GM12878 (cell line): ENCODE measurements around the gene ATF7. TPM values are rescaled to one million over a fixed set of nuclear protein-coding genes. Genes with fewer than 3 reads are reported as not detected.

Experiments used
- ATAC-seq: fragments of 200-7000 bp; cut with Tn5 transposase; 3 replicates; pipeline ENCODE4 v1.9.1; 2020; ENCODE audit warnings: mild to moderate bottlenecking, moderate library complexity
- BruUV-seq: library from RNA; stranded (reverse); fragments of 400-500 nt; replicated peaks from 2 replicates; lab custom pipeline; 2021; lab: Mats Ljungman, UMichigan
- CTCF ChIA-PET: fragments of 300-600 bp; sonication (Branson Sonifier 250); formaldehyde crosslinking; extraction: SDS; loops from one replicate; lab custom pipeline; 2021; ENCODE audit warnings: inconsistent platforms; lab: Yijun Ruan, JAX
- POLR2A ChIA-PET: fragments of 350-600 bp; formaldehyde crosslinking; extraction: SDS; loops from one replicate; lab custom pipeline; 2021; ENCODE audit warnings: inconsistent platforms; lab: Charles Lee
- RAD21 ChIA-PET: fragments of 300-600 bp; sonication (Branson Sonifier 250); formaldehyde crosslinking; loops from one replicate; lab custom pipeline; 2023; ENCODE audit warnings: antibody characterized with exemption; ENCODE audit not compliant: unreplicated experiment; lab: Charles Lee
- SMC1A ChIA-PET: fragments of 300-600 bp; sonication (Branson Sonifier 250); formaldehyde crosslinking; loops from one replicate; lab custom pipeline; 2023; ENCODE audit not compliant: unreplicated experiment, uncharacterized antibody; lab: Charles Lee
- DNase-seq: peaks from one replicate; pipeline ENCODE4 v3.0.0-alpha.2; 2011; ENCODE audit warnings: low read depth, low spot score
- FAIRE-seq: peaks from 3 replicates; lab custom pipeline; 2011; peaks lifted over from hg19 to GRCh38; lab: Jason Lieb, UNC
- H2AFZ ChIP-seq: 2 replicates; pipeline ENCODE4 v1.6.0; 2011; ENCODE audit warnings: low read depth, low read length, control low read depth; ENCODE audit not compliant: control insufficient read depth
- H3K27ac ChIP-seq: 2 replicates; pipeline ENCODE4 v1.5.1; 2011; ENCODE audit warnings: control low read depth; ENCODE audit not compliant: control insufficient read depth, insufficient read depth
- H3K27me3 ChIP-seq, 2 experiments: replicated peaks in 1 of 2; 2 replicates each; pipeline versions ENCODE4 v1.6.0 to v1.6.1; 2011; ENCODE audit warnings: low read length in 1 of 2; ENCODE audit not compliant: control insufficient read depth in 2 of 2, insufficient read depth in 2 of 2
- H3K36me3 ChIP-seq, 2 experiments: 2 replicates each; pipeline ENCODE4 v1.5.1; 2011; ENCODE audit warnings: low read length in 1 of 2; ENCODE audit not compliant: control insufficient read depth in 2 of 2, insufficient read depth in 2 of 2
- H3K4me1 ChIP-seq: 2 replicates; pipeline ENCODE4 v1.6.1; 2011; ENCODE audit warnings: mild to moderate bottlenecking, low read length, moderate library complexity, mixed read lengths; ENCODE audit not compliant: control insufficient read depth, insufficient read depth
- H3K4me2 ChIP-seq: 2 replicates; pipeline ENCODE4 v1.6.0; 2011; ENCODE audit warnings: control low read depth; ENCODE audit not compliant: control insufficient read depth, insufficient read depth
- H3K4me3 ChIP-seq: fragments of 200-600 bp; sonication (generic); 2 replicates; pipeline ENCODE4 v1.5.1; 2016
- H3K79me2 ChIP-seq: 2 replicates; pipeline ENCODE4 v1.6.0; 2011; ENCODE audit warnings: low read length; ENCODE audit not compliant: control insufficient read depth, insufficient read depth
- H3K9ac ChIP-seq: 2 replicates; pipeline ENCODE4 v1.8.0; 2011; ENCODE audit warnings: low read length, control low read depth, mixed read lengths; ENCODE audit not compliant: control insufficient read depth, insufficient read depth
- H3K9me3 ChIP-seq: replicated peaks from 3 replicates; pipeline ENCODE4 v1.5.1; 2011; ENCODE audit warnings: mild to moderate bottlenecking, low read length; ENCODE audit not compliant: control insufficient read depth, insufficient read depth
- H4K20me1 ChIP-seq: 2 replicates; pipeline ENCODE4 v1.6.0; 2011; ENCODE audit not compliant: control insufficient read depth, insufficient read depth
- CREM ChIP-seq: IDR thresholded peaks from 2 replicates; pipeline ENCODE4 v1.6.1; 2014; ENCODE audit warnings: antibody characterized with exemption, low read depth
- EED ChIP-seq: sonication (generic); IDR thresholded peaks from 2 replicates; pipeline ENCODE4 v1.6.1; 2016; ENCODE audit warnings: antibody characterized with exemption, low read depth
- FOXM1 ChIP-seq: IDR thresholded peaks from 2 replicates; pipeline ENCODE4 v1.6.1; 2012; ENCODE audit warnings: low read depth, mild to moderate bottlenecking, inconsistent platforms, low read length, moderate library complexity
- HCFC1 ChIP-seq: fragments of 150-350 bp; IDR thresholded peaks from 2 replicates; pipeline ENCODE4 v1.6.1; 2014; ENCODE audit warnings: low read length
- KAT2A ChIP-seq: conservative IDR thresholded peaks from 2 replicates; pipeline ENCODE4 v1.6.1; 2011; ENCODE audit warnings: low read depth, low read length; ENCODE audit not compliant: control insufficient read depth
- MTA2 ChIP-seq: fragments of 450-650 bp; IDR thresholded peaks from 2 replicates; pipeline ENCODE4 v1.6.1; 2016; ENCODE audit warnings: low read depth, mild to moderate bottlenecking, moderate library complexity
- RAD51 ChIP-seq: fragments of 450-650 bp; IDR thresholded peaks from 2 replicates; pipeline ENCODE4 v1.6.1; 2016; ENCODE audit warnings: moderate library complexity, mild to moderate bottlenecking, inconsistent platforms
- RBBP5 ChIP-seq: fragments of 200-600 bp; sonication (generic); conservative IDR thresholded peaks from 2 replicates; pipeline ENCODE4 v1.6.1; 2016
- TAF1 ChIP-seq: IDR thresholded peaks from 2 replicates; pipeline ENCODE4 v1.6.1; 2011; ENCODE audit warnings: mild to moderate bottlenecking, low read depth, low read length, borderline replicate concordance
- TCF7 ChIP-seq: IDR thresholded peaks from 2 replicates; pipeline ENCODE4 v1.6.1; 2014; ENCODE audit warnings: antibody characterized with exemption, borderline replicate concordance
- WRNIP1 ChIP-seq: IDR thresholded peaks from 2 replicates; pipeline ENCODE4 v1.6.1; 2011; ENCODE audit warnings: low read depth, low read length, improper control_type of control experiment, borderline replicate concordance
- YBX1 ChIP-seq: fragments of 450-650 bp; IDR thresholded peaks from 2 replicates; pipeline ENCODE4 v1.6.1; 2016; ENCODE audit warnings: antibody characterized with exemption
- YY1 ChIP-seq: IDR thresholded peaks from 2 replicates; pipeline ENCODE4 v1.6.1; 2011; ENCODE audit warnings: low read depth, mild to moderate bottlenecking, low read length
- ZNF274 ChIP-seq: IDR thresholded peaks from one replicate; pipeline ENCODE4 v1.8.0; 2011; ENCODE audit not compliant: insufficient read length, insufficient read depth
- ZNF384 ChIP-seq: IDR thresholded peaks from 2 replicates; pipeline ENCODE4 v1.6.1; 2012; ENCODE audit warnings: low read depth, mild to moderate bottlenecking, low read length, improper control_type of control experiment, borderline replicate concordance
- ZZZ3 ChIP-seq: IDR thresholded peaks from 2 replicates; pipeline ENCODE4 v1.6.1; 2011; ENCODE audit warnings: low read depth; ENCODE audit not compliant: control insufficient read depth, insufficient read length
- WGBS: methylation state at CpG from one replicate; pipeline ENCODE4 v1.1.6; 2016; ENCODE audit warnings: low lambda C conversion rate; ENCODE audit not compliant: insufficient replicate concordance, insufficient coverage; ENCODE audit errors: missing lambda C conversion rate; 5-methylcytosine and 5-hydroxymethylcytosine counted together
- in situ Hi-C: fragments of 300-500 bp; cut with MboI; formaldehyde crosslinking; loops from 9 replicates; pipeline ENCODE4 v1.14.3; 2018; ENCODE audit warnings: mixed read lengths
- intact Hi-C: fragments of 100-400 bp; cut with micrococcal nuclease; formaldehyde crosslinking; loops from one replicate; pipeline ENCODE4 v1.14.2; 2022; ENCODE audit not compliant: unreplicated experiment
- polyA plus RNA-seq, 11 experiments: library from polyadenylated mRNA; depleted of rRNA in 4 of 11; unstranded in 6 of 11; stranded (reverse) in 5 of 11; fragments of >200 nt; fragmentation: Nextera tagmentation in 4 of 11; fragmentation: Illumina TruSeq in 1 of 11; extraction: Ambion mirVana in 4 of 11; extraction: Trizol in 1 of 11; gene quantifications; 1 replicate in 1 of 11; 2 replicates in 10 of 11; pipeline versions ENCODE4 v1.2.1 to v1.2.3, GENCODE V29; 2011 to 2016; ENCODE audit warnings: inconsistent platforms in 2 of 11, missing spikeins in 2 of 11, low read depth in 1 of 11
- total RNA-seq, 4 experiments: library from RNA; depleted of rRNA in 3 of 4; stranded (reverse); fragments of >200 nt in 3 of 4; fragmentation: Illumina TruSeq in 1 of 4; extraction: Trizol in 1 of 4; gene quantifications; 2 replicates each; pipeline versions ENCODE4 v1.2.1 to v1.2.3, GENCODE V29; 2013 to 2021
- TF ChIP-seq, protein P1 (sequence below): IDR thresholded peaks from 2 replicates; pipeline ENCODE4 v1.6.1; 2011; ENCODE audit warnings: borderline replicate concordance, low read depth, mild to moderate bottlenecking, moderate library complexity, mixed read lengths, low read length; ENCODE audit not compliant: insufficient read depth; ENCODE audit errors: extremely low read length
- TF ChIP-seq, protein P2 (sequence below): IDR thresholded peaks from 2 replicates; pipeline ENCODE4 v1.6.1; 2011; ENCODE audit warnings: borderline replicate concordance, low read depth, mild to moderate bottlenecking, moderate library complexity, low read length; ENCODE audit not compliant: insufficient read depth, poor library complexity, severe bottlenecking
- TF ChIP-seq, protein P3 (sequence below): fragments of 450-650 bp; IDR thresholded peaks from 2 replicates; pipeline ENCODE4 v1.6.1; 2017; ENCODE audit warnings: borderline replicate concordance

ATF7 gene
- total and polyA plus RNA-seq, 10 of the 15 experiments (the other 5 are each of a cell fraction or from before 2014, with no cell fraction given): 9.1 to 30.7 (median 21.8) TPM

DNA sequence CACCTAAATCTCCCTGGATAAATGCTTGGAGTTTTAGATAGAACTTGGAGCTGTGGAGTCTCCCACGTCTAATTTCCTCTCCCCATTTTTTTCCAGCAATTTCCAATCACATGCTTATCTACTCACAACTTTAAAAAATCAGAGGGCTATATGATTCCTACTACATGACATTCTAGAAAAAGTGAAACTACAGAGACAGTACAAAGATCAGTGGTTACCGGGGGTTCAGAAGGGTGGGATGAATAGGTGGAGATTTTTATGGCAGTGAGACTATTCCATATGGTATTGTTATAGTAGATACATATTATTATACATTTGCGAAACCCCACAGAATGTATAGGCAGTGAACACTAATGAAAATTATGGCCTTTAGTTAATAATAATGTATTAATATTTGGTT is 35.5 kb downstream of the ATF7 start:
- SMC1A ChIA-PET: interaction anchor here (1.0 to 2.4 kb wide), 6 partner anchors 9 to 52 kb away, joined by 3 to 12 read pairs (median 4); no protein-coding TSS in a partner anchor
- Histone ChIP-seq H3K79me2 (peaks cover 4% of the 10 kb centered on the region), H3K9ac (no peak overlapping the region), H3K4me1 (peaks cover 12% of the 10 kb centered on the region), H2AFZ (no peak overlapping the region), H3K27ac (no peak overlapping the region), H3K9me3 (no peaks in the 10 kb centered on the region), H3K36me3 (no peaks in the 10 kb centered on the region; a peak in 1 of 4 replicates), H4K20me1 (no peaks in the 10 kb centered on the region), H3K27me3 (no peaks in the 10 kb centered on the region), H3K4me3 (no peak overlapping the region), H3K4me2 (no peak overlapping the region)
- in situ Hi-C loops: no loop called here
- FAIRE-seq (no peak), DNase-seq (no peak), ATAC-seq (no peak)
- CTCF ChIA-PET: interaction anchor here (0.8 to 1.4 kb wide), 2 partner anchors 12 to 33 kb away, joined by 4 to 5 read pairs; no protein-coding TSS in a partner anchor
- POLR2A ChIA-PET: interaction anchor here (1.8 to 2.1 kb wide), 2 partner anchors 9 to 21 kb away, joined by 4 to 14 read pairs; no protein-coding TSS in a partner anchor
- no peak for TF ChIP-seq TAF1
- TF ChIP-seq, protein P1, sequence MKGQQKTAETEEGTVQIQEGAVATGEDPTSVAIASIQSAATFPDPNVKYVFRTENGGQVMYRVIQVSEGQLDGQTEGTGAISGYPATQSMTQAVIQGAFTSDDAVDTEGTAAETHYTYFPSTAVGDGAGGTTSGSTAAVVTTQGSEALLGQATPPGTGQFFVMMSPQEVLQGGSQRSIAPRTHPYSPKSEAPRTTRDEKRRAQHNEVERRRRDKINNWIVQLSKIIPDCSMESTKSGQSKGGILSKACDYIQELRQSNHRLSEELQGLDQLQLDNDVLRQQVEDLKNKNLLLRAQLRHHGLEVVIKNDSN: no peak
- no peak for TF ChIP-seq TCF7
- no peak for TF ChIP-seq ZNF274
- TF ChIP-seq, protein P2, sequence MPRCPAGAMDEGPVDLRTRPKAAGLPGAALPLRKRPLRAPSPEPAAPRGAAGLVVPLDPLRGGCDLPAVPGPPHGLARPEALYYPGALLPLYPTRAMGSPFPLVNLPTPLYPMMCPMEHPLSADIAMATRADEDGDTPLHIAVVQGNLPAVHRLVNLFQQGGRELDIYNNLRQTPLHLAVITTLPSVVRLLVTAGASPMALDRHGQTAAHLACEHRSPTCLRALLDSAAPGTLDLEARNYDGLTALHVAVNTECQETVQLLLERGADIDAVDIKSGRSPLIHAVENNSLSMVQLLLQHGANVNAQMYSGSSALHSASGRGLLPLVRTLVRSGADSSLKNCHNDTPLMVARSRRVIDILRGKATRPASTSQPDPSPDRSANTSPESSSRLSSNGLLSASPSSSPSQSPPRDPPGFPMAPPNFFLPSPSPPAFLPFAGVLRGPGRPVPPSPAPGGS: no peak
- TF ChIP-seq WRNIP1: no peak
- TF ChIP-seq HCFC1: no peak
- TF ChIP-seq RAD51: no peak
- TF ChIP-seq EED: no peak
- TF ChIP-seq MTA2: no peak
- no peak for TF ChIP-seq KAT2A
- TF ChIP-seq YBX1: no peak
- TF ChIP-seq, protein P3, sequence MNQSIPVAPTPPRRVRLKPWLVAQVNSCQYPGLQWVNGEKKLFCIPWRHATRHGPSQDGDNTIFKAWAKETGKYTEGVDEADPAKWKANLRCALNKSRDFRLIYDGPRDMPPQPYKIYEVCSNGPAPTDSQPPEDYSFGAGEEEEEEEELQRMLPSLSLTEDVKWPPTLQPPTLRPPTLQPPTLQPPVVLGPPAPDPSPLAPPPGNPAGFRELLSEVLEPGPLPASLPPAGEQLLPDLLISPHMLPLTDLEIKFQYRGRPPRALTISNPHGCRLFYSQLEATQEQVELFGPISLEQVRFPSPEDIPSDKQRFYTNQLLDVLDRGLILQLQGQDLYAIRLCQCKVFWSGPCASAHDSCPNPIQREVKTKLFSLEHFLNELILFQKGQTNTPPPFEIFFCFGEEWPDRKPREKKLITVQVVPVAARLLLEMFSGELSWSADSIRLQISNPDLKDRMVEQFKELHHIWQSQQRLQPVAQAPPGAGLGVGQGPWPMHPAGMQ: no peak
- no peak for TF ChIP-seq FOXM1
- TF ChIP-seq CREM: no peak
- no peak for TF ChIP-seq RBBP5
- TF ChIP-seq ZZZ3: no peak
- TF ChIP-seq ZNF384: no peak
- TF ChIP-seq YY1: no peak
- BruUV-seq: no TSS peak
- WGBS: 100% methylated on average over 3 of the region's 3 CpGs
- intact Hi-C loops: no loop called here
- RAD21 ChIA-PET: interaction anchor here (1.3 to 1.9 kb wide), 2 partner anchors 22 to 85 kb away, joined by 3 to 4 read pairs; partner anchors contain the start of gene ATP5MC2
